HG03460 (cell line): ENCODE data around the gene UFSP1.
"Not testable (repeated sequence)": the region's sequence is repeated elsewhere in the genome, so short reads cannot be mapped to it uniquely, and the experiment has no call there.

Source experiments
- ATAC-seq: cut with Tn5 transposase; IDR thresholded peaks from one replicate; pipeline ENCODE4 v1.9.1; 2021; ENCODE audit not compliant: unreplicated experiment

Gene UFSP1

DNA sequence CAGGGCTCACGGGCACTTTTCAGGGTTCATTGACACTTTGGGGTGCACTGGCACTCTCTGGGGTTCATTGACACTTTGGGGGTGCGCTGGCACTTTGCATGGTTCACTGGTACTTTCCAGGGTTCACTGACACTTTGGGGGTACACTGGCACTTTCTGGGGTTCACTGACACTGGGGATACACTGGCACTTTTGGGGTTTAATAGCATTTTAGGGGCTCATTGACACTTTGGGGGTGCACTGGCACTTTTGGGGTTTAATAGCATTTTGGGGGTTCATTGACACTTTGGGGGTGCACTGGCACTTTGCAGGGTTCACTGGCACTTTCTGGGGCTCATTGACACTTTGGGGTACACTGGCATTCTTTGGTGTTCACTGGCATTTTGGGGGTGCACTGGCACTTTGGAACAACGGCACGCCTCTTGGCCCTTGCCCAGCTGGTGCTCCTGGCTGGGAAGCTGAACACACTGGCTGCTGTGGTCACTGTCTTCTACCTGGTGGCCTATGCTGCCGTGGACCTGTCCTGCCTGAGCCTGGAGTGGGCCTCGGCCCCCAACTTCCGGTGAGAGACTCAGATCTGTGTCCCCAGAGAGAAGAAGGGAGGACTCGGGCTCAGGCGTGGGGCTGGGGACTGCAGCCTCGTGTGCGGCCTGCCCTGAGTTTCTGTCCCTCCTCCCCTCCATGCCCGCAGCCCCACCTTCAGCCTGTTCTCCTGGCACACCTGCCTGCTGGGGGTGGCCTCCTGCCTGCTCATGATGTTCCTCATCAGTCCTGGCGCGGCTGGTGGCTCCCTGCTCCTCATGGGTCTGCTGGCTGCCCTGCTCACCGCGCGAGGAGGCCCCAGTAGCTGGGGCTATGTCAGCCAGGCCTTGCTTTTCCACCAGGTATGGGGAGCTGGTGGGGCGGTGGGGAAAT is 28.6 kb downstream of the UFSP1 start:
- no peak for ATAC-seq

DNA sequence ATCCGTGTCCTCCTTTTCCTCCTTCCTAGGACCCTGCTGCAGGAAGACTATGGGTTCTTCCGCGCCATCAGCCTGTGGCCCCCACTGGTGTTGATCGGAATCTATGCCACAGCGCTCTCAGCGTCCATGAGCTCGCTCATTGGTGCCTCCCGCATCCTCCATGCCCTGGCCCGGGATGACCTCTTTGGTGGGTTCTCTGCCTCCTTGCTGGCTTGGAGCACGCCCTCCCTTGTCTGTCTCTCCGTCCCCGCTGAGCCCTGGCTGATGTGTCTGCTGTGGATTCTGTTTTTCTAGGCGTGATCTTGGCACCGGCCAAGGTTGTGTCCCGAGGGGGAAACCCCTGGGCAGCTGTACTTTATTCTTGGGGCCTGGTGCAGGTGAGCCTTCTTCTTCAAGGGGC is 29.7 kb downstream of the UFSP1 start:
- no peak for ATAC-seq

DNA sequence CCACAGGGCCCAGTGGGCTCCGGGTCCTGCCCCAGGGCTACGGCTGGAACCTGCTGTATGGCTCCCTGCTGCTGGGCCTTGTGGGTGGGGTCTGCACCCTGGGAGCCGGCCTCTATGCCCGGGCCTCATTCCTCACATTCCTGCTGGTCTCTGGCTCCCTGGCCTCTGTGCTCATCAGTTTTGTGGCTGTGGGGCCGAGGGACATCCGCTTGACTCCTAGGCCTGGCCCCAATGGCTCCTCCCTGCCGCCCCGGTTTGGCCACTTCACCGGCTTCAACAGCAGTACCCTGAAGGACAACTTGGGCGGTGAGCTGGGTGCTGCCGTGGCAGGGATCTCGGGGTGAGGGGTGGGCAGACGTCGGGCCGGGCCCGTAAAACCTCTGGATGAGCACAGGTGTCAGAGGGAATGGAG is 32.6 kb downstream of the UFSP1 start:
- no peak for ATAC-seq

DNA sequence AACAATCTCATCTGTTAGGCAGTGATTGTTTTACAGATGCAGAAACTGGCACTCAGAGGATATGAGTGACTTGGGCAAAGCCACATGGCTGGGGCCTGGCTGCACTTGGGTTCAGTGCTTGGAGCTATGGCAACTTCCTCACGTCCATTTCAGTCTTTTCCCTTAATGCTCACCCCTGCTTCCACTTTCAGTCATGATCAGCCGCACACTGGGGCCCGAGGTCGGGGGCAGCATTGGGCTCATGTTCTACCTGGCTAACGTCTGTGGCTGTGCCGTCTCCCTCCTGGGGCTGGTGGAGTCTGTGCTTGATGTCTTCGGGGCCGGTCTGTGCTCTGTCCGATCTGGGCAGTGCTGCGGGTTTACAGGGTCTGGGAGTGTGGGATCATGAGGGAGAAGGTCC is 34.0 kb downstream of the UFSP1 start:
- no peak for ATAC-seq

DNA sequence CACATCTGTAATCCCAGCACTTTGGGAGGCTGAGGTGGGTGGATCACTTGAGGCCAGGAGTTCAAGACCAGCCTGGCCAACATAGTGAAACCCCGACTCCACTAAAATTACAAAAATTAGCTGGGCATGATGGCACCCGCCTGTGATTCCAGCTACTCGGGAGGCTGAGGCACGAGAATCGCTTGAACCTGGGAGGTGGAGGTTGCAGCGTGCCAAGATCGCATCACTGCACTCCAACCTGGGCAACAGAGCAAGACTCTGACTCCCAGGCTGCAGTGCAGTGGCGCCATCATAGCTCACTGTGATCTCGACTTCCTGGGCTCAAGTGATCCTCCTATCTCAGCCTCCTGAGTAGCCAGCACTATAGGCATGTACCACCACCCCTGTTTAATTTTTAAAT is 34.6 kb downstream of the UFSP1 start:
- ATAC-seq: not testable (repeated sequence)

DNA sequence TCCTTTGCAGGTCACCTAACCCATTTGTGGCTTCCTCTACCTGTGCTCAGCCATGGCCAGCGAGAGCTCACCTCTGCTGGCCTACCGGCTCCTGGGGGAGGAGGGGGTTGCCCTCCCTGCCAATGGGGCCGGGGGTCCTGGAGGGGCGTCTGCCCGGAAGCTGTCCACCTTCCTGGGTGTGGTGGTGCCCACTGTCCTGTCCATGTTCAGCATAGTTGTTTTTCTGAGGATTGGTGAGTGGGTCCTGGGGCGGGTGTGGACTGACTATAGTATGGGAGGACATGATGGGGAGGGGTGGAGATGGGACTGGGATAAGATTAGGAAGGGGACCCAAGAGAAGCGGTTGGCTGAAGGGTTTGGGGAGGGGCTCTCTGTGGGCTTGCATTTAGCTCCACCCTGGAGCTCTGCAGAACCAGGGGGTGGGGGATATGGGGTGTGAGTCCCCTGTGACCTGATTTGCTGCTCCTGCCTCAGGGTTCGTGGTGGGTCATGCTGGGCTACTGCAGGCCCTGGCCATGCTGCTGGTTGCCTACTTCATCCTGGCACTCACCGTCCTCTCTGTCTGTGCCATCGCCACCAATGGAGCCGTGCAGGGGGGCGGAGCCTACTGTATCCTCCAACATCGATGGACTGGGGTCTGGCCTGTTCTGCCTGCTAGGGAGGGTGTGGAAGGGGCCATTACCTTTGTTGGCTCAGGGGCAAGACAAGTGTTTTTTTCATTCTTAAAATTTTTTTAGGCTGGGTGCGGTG is 35.2 kb downstream of the UFSP1 start:
- ATAC-seq: no peak

DNA sequence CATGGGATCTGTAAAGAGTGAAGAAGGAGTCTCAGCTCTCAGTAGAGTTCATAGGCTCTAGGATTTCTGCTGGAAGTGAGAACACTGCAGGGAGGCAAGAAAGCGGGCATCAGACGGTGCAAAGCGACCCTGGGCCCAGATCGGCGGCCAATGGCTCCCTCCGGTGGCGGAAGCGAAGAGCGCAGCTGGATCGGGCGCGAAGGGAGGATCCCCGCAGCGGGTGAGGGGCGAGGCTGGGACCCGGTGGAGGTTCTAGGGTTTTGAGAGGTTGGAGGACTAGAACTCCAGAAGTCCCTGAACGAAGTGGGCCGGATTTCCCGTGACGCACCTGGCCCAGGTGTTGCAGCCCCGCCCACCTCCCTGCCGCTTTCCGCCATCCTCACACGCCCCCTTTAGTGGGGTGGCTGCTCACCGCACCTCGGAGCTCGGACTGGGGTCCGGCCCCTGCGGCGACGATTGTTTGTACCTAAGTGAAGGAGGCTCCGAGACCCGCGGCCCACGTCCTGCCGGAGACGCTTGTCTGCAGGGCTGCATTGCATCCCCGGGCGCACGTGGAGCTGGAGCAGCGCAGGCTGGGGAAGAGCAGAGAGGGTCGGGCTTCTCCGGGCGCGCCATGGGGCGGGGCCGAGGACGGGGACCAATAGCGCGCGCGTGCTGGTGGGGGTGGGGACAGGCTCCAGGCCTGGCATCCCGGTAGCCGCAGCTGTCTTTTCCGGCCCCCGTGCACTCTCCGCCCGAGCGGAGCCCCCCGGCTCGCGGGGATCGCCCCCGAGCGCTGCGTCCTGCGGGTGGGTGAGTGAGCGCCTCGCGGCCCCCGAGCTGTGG is 37.3 kb downstream of the UFSP1 start, which contains the start of gene SLC12A9:
TSS of gene SLC12A9 (plus strand) at position 666 of the 825 bp plus-strand sequence. CDS start 1,485 bp downstream, outside the sequence.
- peak; percentile 86 for ATAC-seq

DNA sequence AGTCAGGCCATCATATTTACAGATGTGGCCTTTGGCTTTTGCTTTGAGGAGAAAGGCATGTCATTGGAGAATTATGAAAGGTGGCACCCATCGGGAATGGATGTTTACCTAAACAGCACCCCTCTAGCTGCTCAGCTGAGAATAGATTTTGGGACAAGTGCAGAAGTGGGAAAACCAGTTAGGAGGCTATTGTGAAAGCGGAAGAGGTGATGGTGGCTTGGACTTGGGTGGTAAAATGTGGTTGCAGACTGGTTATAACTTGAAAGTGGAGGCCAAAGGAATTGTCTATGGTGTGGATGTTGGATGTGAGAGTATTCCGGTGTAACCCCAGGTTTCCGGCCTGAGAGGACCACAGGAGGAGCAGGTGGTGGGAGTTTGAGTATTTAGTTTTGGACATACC is 42.2 kb downstream of the UFSP1 start:
- ATAC-seq: no peak

DNA sequence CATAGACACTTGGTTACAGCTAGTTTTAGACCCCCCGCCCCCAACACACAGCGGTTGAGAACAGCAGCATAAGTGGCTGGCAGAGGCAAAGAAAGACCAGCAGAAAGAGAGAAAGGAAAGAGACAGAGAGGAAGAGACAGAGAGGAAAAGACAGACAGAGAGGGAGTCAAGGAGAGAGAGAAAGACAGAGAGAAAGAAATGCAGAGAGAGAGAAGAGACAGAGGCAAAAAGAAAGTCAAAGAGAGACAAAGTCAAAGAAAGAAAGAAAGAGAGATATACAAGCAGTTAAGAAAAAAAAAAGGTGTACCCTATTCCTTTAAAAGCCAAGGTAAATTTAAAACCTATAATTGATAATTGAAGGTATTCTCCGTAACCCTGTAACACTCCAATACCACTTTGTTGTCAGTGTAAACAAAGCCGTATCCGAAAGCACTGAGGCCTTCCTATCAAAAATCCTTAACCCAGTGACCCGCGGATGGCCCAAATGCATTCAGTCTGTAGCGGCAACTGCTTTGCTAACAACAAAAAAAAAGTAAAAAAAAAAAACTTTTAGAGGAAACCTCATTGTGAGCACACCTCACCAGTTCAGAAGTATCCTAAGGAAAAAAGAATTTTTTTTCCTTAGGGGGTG is 48.9 kb downstream of the UFSP1 start:
- no peak for ATAC-seq

DNA sequence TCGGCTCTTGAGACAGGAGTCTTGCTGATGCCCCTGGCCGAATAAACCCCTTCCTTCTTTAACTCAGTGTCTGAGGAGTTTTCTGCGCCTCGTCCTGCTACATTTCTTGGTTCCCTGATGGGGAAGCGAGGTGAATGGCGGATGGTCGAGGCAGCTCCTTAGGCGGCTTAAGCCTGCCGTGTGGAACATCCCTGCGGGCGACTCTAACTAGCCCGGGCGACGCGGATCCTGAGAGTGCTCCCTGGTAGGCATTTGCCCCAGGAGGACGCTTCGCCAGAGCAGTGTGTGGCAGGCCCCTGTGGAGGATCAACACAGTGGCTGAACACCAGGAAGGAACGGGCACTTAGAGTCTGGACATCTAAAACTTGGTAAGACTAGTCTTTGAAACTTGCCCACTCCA is 50.2 kb downstream of the UFSP1 start:
- no peak for ATAC-seq
